ENCODE measurements around the gene ARID5B. TPM values are rescaled to one million over a fixed set of nuclear protein-coding genes. Genes with fewer than 3 reads are reported as not detected.

ARID5B gene, protein sequence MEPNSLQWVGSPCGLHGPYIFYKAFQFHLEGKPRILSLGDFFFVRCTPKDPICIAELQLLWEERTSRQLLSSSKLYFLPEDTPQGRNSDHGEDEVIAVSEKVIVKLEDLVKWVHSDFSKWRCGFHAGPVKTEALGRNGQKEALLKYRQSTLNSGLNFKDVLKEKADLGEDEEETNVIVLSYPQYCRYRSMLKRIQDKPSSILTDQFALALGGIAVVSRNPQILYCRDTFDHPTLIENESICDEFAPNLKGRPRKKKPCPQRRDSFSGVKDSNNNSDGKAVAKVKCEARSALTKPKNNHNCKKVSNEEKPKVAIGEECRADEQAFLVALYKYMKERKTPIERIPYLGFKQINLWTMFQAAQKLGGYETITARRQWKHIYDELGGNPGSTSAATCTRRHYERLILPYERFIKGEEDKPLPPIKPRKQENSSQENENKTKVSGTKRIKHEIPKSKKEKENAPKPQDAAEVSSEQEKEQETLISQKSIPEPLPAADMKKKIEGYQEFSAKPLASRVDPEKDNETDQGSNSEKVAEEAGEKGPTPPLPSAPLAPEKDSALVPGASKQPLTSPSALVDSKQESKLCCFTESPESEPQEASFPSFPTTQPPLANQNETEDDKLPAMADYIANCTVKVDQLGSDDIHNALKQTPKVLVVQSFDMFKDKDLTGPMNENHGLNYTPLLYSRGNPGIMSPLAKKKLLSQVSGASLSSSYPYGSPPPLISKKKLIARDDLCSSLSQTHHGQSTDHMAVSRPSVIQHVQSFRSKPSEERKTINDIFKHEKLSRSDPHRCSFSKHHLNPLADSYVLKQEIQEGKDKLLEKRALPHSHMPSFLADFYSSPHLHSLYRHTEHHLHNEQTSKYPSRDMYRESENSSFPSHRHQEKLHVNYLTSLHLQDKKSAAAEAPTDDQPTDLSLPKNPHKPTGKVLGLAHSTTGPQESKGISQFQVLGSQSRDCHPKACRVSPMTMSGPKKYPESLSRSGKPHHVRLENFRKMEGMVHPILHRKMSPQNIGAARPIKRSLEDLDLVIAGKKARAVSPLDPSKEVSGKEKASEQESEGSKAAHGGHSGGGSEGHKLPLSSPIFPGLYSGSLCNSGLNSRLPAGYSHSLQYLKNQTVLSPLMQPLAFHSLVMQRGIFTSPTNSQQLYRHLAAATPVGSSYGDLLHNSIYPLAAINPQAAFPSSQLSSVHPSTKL
- total RNA-seq: 57.2 and 60.9 TPM in 2 replicates

DNA sequence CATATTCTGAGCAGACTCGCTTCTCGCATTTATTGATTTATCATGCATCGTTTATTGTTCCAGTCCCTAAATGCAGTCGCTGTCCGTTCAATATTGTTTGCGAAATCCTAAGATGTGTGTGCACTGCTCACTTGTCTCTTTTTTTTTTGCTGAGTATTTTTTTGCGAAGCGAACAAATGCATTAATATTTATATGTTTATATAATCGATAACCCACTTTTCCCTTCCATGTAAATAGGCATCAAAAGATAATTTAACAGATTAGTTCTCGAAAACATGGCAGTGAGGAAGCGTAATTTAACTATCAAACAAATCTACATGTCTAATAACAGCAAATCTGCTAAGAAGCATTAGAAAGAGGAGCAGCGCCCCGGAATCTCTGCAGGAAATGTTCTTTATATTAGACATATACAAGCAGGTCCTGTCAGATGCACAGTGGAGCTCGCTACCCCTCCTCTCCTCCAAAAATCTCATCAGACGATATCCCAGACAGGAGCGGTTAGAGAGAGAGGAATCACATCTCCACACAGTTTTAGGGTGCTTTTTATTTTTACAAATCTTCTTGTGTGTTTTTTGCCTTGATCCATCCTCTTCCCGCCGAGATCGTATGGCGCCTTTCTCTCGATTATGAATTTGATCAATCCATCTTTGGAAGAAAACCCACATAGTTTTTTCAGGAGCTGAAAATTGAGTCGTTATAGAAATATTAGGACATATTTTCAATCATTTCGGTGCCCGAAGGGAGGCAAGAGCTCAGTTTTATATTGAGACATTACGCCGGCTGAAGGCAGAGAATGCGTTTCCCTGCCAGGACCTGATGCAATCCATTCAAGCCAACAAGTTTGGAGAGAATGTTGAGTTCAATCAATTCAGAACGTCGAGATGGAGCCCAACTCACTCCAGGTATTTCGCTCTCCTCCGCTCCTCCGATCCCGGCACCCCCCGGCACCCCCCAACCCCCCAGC is at the start of gene ARID5B:
Gene ARID5B, plus strand, starts transcription at position 871 of the 964 bp plus-strand sequence. Its CDS starts 11 bp downstream, at position 882.

Other genes with a start within 250 kb of the ARID5B start
- gene CABCOCO1, start 238.8 kb upstream of the ARID5B start, total RNA-seq: 0.81 TPM in 1 of 2 replicates, not detected in the other